22Rv1 (cell line): Measurements from ENCODE around the gene RBM42.

Source experiments
- H3K27ac ChIP-seq: fragments of 450-650 bp; 2 replicates; pipeline ENCODE4 v1.5.1; 2017
- CTCF ChIP-seq: fragments of 450-650 bp; IDR thresholded peaks from 2 replicates; pipeline ENCODE4 v1.5.1; 2017; ENCODE audit warnings: mild to moderate bottlenecking
- ZFX ChIP-seq: fragments of 450-650 bp; IDR thresholded peaks from 2 replicates; pipeline ENCODE4 v1.6.1; 2017; ENCODE audit warnings: antibody characterized with exemption, borderline replicate concordance

RBM42 gene

GRCh38 chr19:35669974-35670373 lies 41.1 kb downstream of the RBM42 start:
- H3K27ac ChIP-seq = no peak overlapping the region
- TF ChIP-seq CTCF = no peak
- no peak for TF ChIP-seq ZFX

GRCh38 chr19:35670686-35671085 lies 41.9 kb downstream of the RBM42 start:
- no peak for TF ChIP-seq CTCF
- no peak for TF ChIP-seq ZFX
- no peak overlapping the region for H3K27ac ChIP-seq

- no peak for TF ChIP-seq ZFX
- no peak overlapping the region for H3K27ac ChIP-seq
Measured at GRCh38 chr19:35671818-35672217, 43.0 kb downstream of the RBM42 start.

GRCh38 chr19:35673121-35673804 lies 44.4 kb downstream of the RBM42 start:
- H3K27ac ChIP-seq = no peak overlapping the region
- no peak for TF ChIP-seq CTCF
- TF ChIP-seq ZFX = no peak

- no peak for TF ChIP-seq CTCF
- TF ChIP-seq ZFX = no peak
- no peak overlapping the region for H3K27ac ChIP-seq
Measured at GRCh38 chr19:35675589-35676140, 46.8 kb downstream of the RBM42 start.
